ENCODE measurements around the gene TRPC3. TPM values are rescaled to one million over a fixed set of nuclear protein-coding genes. Genes with fewer than 3 reads are reported as not detected.
A peak's percentile ranks its signal among the peaks of the same experiment; 100 is the strongest.

TRPC3 gene
- total RNA-seq (1 to 10 TPM in 1 of 2 donors, under 1 TPM in 1; 0.26 to 1.3 TPM), polyA plus RNA-seq (not detected)
- long read RNA-seq, donor 1: 0 reads
- long read RNA-seq, donor 2, partial matches to known transcripts: 0 of 3 reads
- long read RNA-seq, donor 2, other reads (novel, unspliced or antisense): 3 of 3 reads

DNA sequence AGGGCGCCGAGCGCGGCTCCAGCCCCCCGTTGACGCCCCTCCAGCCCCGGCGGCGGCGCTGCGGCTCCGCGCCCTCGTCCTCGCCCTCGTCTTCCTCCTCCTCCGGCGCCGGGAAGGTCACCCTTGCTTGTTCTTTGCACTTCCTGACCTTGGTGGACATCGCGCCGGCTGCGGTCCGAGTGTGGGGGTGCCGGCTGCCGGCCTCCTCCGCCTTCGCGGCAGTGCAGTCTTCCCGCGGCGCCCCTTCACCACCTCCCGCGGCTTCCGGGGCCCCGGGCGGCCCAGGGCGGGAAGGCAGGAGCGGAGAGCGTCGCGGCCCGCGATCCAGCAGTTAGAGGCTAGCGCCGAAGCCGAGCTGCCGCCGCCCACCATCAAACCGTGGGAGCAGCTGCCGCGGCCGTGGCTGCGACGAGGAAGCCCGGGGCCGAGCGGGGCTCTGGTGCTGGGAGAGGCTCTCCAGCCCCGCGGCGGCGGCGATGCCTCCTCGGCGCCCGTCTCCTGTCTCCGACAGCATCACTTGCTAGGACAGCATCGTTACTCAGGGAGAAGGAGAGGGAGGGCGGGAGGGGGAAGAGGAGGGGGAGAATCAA, at the start of gene TRPC3:
Gene TRPC3 (minus strand): TSS at position 540 of the 590 bp plus-strand sequence. CDS start 380 bp downstream, at position 160.
- Histone ChIP-seq H3K4me1 (ENCODE audit: control insufficient read depth in 1 of 2, insufficient read depth in 2 of 2, low read length in 2 of 2) (no peaks in the 10 kb centered on the region), H3K4me3 (ENCODE audit: low read length in 2 of 2) (peak within 1 kb of the TSS; percentile 69 to 77), H3K27ac (ENCODE audit: low read depth in 1 of 2, low read length in 2 of 2) (no peak within 1 kb of the TSS), H3K36me3 (ENCODE audit: control insufficient read depth in 1 of 2, insufficient read depth in 2 of 2, low read length in 1 of 2) (no peaks in the 10 kb centered on the region), H3K27me3 (ENCODE audit: control insufficient read depth in 1 of 2, insufficient read depth in 2 of 2, low read length in 1 of 2) (peaks cover 0 to 2% of the 10 kb centered on the region in 2 donors), H3K9me3 (ENCODE audit: control insufficient read depth, low read length) (no peaks in the 10 kb centered on the region)
- DNase-seq (peak; percentile 50 to 81), ATAC-seq (ENCODE audit: low FRiP score) (peak; percentile 44)
- 1% methylated on average over 58 to 69 of the region's 69 CpGs for WGBS, 2 donors
- intact Hi-C loops (cut with DNase I): no loop called here

DNA sequence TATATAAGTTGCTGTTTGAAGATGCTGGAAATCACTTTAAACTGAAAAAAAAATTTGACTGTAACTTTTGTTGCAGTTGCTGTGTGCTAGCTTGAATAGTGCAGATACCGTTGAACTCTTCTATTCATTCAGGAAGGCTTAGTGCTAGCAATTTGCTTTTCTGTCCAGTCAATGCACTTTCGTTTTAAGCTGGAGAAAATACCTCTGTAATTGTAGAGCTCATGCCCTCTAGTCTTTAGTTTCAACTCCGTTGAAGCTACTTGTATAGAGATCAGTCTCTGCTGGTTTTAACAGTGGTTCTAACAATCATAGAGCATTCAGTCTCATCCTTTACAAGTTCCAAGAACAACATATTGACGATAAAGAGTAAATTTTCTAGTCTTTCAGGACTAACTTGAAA, 49.0 kb upstream of the TRPC3 start:
- Histone ChIP-seq H3K9me3 (ENCODE audit: control insufficient read depth, low read length) (peaks cover 2% of the 10 kb centered on the region), H3K27ac (ENCODE audit: low read depth in 1 of 2, low read length in 2 of 2) (no peak overlapping the region), H3K36me3 (ENCODE audit: control insufficient read depth in 1 of 2, insufficient read depth in 2 of 2, low read length in 1 of 2) (no peaks in the 10 kb centered on the region), H3K4me1 (ENCODE audit: control insufficient read depth in 1 of 2, insufficient read depth in 2 of 2, low read length in 2 of 2) (peaks cover 0 to 4% of the 10 kb centered on the region in 2 donors), H3K4me3 (ENCODE audit: low read length in 2 of 2) (no peak overlapping the region), H3K27me3 (ENCODE audit: control insufficient read depth in 1 of 2, insufficient read depth in 2 of 2, low read length in 1 of 2) (no peaks in the 10 kb centered on the region)
- DNase-seq (no peak), ATAC-seq (ENCODE audit: low FRiP score) (no peak)
- intact Hi-C loops (cut with DNase I): no loop called here
- WGBS, 2 donors: 38% methylated on average over 4 of the region's 4 CpGs

DNA sequence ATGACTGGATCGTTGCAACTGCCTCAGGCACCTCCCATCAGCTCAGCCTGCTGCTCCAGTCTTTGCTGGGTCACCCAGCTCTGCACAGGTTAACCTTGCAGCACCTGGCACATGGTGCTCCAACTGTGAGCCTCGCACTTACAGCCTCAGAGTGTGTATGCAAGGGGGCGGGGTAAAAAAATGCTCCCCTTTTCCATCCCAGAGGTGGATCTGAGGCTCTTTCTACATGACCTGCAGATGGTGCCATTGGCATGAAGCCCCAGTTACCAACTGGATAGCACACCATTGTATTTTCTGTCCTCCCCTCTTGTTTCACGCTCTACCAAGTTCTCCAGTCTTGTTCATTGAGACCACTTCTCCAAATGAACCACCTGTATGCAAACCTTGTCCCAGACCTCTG, 46.2 kb upstream of the TRPC3 start:
- no peak for DNase-seq
- H3K4me1 ChIP-seq (ENCODE audit: control insufficient read depth in 1 of 2, insufficient read depth in 2 of 2, low read length in 2 of 2): no peaks in the 10 kb centered on the region
- no peaks in the 10 kb centered on the region for H3K36me3 ChIP-seq (ENCODE audit: control insufficient read depth in 1 of 2, insufficient read depth in 2 of 2, low read length in 1 of 2)
- peaks cover 2% of the 10 kb centered on the region for H3K9me3 ChIP-seq (ENCODE audit: control insufficient read depth, low read length)
- no peak for ATAC-seq (ENCODE audit: low FRiP score)
- intact Hi-C loops (cut with DNase I): no loop called here
- no peak overlapping the region for H3K27ac ChIP-seq (ENCODE audit: low read depth in 1 of 2, low read length in 2 of 2)
- WGBS, 2 donors: 73% methylated on average over 4 of the region's 4 CpGs
- H3K27me3 ChIP-seq (ENCODE audit: control insufficient read depth in 1 of 2, insufficient read depth in 2 of 2, low read length in 1 of 2): no peaks in the 10 kb centered on the region
- H3K4me3 ChIP-seq (ENCODE audit: low read length in 2 of 2): no peak overlapping the region

DNA sequence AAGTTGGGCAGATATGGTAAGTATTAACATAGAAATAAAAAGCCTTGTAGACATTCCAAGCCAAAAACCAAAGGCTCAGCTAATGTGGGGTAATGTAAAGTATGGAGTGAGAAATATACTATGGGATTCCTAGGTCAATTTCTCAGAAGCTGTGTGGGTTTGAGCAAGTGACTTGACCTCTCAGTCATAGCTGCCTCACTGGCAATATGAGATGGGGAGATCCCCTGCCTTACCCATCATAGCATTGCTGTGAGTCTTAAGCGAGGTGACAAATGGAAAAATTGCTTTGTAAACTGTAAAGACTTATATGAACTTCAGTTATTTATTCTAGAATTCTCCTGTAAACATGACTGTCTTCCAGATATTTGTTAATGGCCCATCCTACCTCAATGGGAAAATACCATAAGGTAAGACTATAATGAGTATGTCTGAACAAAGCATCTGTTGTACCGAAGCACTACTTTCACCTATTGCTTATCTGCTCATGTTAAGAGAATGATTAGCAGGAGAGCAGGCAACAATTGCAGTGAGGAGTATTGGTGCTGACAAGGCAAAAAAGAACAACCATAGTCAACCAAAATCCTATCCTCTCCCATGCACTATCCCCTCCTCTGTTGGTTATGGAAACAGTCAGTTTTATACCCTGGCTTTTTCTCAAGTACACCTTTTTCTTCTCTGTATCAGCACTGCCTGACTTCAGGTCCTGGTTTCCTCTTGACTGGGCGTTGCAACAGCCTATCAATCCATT, 44.1 kb upstream of the TRPC3 start:
- 81 to 82% methylated on average over 3 of the region's 3 CpGs for WGBS, 2 donors
- no peaks in the 10 kb centered on the region for H3K36me3 ChIP-seq (ENCODE audit: control insufficient read depth in 1 of 2, insufficient read depth in 2 of 2, low read length in 1 of 2)
- intact Hi-C loops (cut with DNase I): no loop called here
- H3K9me3 ChIP-seq (ENCODE audit: control insufficient read depth, low read length): no peaks in the 10 kb centered on the region
- H3K27ac ChIP-seq (ENCODE audit: low read depth in 1 of 2, low read length in 2 of 2): no peak overlapping the region
- no peaks in the 10 kb centered on the region for H3K27me3 ChIP-seq (ENCODE audit: control insufficient read depth in 1 of 2, insufficient read depth in 2 of 2, low read length in 1 of 2)
- DNase-seq (no peak), ATAC-seq (ENCODE audit: low FRiP score) (no peak)
- H3K4me3 ChIP-seq (ENCODE audit: low read length in 2 of 2): no peak overlapping the region
- no peaks in the 10 kb centered on the region for H3K4me1 ChIP-seq (ENCODE audit: control insufficient read depth in 1 of 2, insufficient read depth in 2 of 2, low read length in 2 of 2)

DNA sequence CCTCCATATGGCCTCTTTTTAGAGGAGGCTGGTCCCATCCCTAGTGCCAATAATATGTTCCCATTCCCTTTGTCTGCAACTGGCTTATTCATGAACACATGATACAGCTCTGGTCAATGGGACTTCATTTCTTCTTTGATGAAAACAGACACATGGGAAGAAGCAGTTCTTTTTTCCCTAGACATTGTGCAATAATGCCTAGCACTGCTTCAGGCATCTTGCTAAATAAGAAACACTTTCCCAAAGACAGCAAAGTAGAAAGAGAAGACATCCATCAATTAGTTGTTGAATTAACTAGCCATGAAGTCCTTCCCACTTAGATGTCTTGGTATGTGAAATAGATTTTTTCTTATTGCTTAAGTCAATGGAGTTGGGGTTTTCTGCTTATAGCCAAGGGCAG, 40.1 kb upstream of the TRPC3 start:
- H3K4me1 ChIP-seq (ENCODE audit: control insufficient read depth in 1 of 2, insufficient read depth in 2 of 2, low read length in 2 of 2): no peaks in the 10 kb centered on the region
- H3K27me3 ChIP-seq (ENCODE audit: control insufficient read depth in 1 of 2, insufficient read depth in 2 of 2, low read length in 1 of 2): no peaks in the 10 kb centered on the region
- no peak for ATAC-seq (ENCODE audit: low FRiP score)
- DNase-seq: no peak
- intact Hi-C loops (cut with DNase I): no loop called here
- no peaks in the 10 kb centered on the region for H3K36me3 ChIP-seq (ENCODE audit: control insufficient read depth in 1 of 2, insufficient read depth in 2 of 2, low read length in 1 of 2)
- no peaks in the 10 kb centered on the region for H3K9me3 ChIP-seq (ENCODE audit: control insufficient read depth, low read length)
- H3K27ac ChIP-seq (ENCODE audit: low read depth in 1 of 2, low read length in 2 of 2): no peak overlapping the region
- no peak overlapping the region for H3K4me3 ChIP-seq (ENCODE audit: low read length in 2 of 2)

DNA sequence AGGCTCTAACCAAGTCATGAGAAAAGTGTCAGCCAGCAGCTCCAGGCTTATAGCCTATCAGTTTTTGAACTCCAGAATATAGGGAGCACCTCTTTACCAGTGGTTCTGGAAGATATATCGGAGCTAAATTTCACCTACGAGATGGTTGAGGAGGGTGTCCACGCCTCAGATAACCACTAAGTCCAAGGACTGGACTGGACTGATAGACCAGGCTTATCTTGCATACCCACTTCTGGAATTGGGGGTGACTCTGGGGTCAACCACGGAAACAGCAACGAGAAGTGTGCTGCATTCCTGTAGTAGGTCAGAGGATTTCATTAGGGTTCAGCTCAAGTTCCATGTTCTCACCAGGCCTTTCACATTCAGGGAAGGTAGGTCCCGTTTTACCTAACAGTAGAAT, 38.6 kb upstream of the TRPC3 start:
- ATAC-seq (ENCODE audit: low FRiP score) (no peak), DNase-seq (no peak)
- Histone ChIP-seq H3K27ac (ENCODE audit: low read depth in 1 of 2, low read length in 2 of 2) (no peak overlapping the region), H3K9me3 (ENCODE audit: control insufficient read depth, low read length) (no peaks in the 10 kb centered on the region), H3K36me3 (ENCODE audit: control insufficient read depth in 1 of 2, insufficient read depth in 2 of 2, low read length in 1 of 2) (no peaks in the 10 kb centered on the region), H3K4me3 (ENCODE audit: low read length in 2 of 2) (no peak overlapping the region), H3K27me3 (ENCODE audit: control insufficient read depth in 1 of 2, insufficient read depth in 2 of 2, low read length in 1 of 2) (no peaks in the 10 kb centered on the region), H3K4me1 (ENCODE audit: control insufficient read depth in 1 of 2, insufficient read depth in 2 of 2, low read length in 2 of 2) (no peaks in the 10 kb centered on the region)
- intact Hi-C loops (cut with DNase I): no loop called here
- 79 to 87% methylated on average over 6 of the region's 6 CpGs for WGBS, 2 donors

DNA sequence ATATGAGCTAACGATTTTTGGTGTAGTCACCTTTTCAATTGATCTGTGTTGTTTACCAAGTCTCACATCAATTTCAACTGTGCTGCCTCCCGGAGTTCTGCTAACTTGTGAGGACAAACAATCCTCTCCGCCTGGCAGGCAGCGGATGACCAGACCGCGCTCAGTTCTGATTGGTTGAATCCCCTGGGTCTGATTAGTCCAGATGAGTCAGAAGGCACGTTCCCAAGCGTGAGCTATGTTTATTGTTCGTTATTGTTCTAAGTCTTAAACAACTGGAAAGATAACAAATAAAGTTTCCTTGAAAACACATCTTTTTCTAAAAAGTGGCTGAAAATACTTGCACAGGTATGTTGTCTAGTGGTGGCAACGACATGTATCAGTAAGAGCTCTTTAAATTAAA, 37.9 kb upstream of the TRPC3 start:
- H3K27me3 ChIP-seq (ENCODE audit: control insufficient read depth in 1 of 2, insufficient read depth in 2 of 2, low read length in 1 of 2): no peaks in the 10 kb centered on the region
- no peaks in the 10 kb centered on the region for H3K9me3 ChIP-seq (ENCODE audit: control insufficient read depth, low read length)
- 27 to 32% methylated on average over 10 of the region's 10 CpGs for WGBS, 2 donors
- H3K4me3 ChIP-seq (ENCODE audit: low read length in 2 of 2): no peak overlapping the region
- no peaks in the 10 kb centered on the region for H3K36me3 ChIP-seq (ENCODE audit: control insufficient read depth in 1 of 2, insufficient read depth in 2 of 2, low read length in 1 of 2)
- ATAC-seq (ENCODE audit: low FRiP score) (no peak), DNase-seq (no peak)
- H3K27ac ChIP-seq (ENCODE audit: low read depth in 1 of 2, low read length in 2 of 2): no peak overlapping the region
- H3K4me1 ChIP-seq (ENCODE audit: control insufficient read depth in 1 of 2, insufficient read depth in 2 of 2, low read length in 2 of 2): no peaks in the 10 kb centered on the region
- intact Hi-C loops (cut with DNase I): no loop called here

DNA sequence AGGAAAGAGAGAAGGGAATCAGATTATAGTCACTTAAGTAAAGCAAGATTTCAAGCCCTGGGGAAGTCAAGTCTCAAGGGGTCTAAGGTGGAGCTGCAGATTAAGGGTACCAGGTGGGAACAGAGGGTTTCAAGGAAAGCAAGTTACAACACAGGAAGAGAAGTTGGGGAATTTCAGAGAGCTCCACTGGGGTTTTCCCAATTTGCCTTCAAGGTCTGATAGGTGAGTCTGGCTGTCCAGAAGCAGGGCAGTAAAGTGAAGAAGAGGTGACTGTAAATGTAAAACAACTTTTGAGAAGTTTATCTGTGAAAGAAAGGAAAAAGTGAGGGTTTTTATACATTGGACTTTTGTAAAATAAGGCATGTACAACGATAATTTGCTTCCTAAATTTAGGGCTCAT, 37.1 kb upstream of the TRPC3 start:
- ATAC-seq (ENCODE audit: low FRiP score) (no peak), DNase-seq (no peak)
- no peaks in the 10 kb centered on the region for H3K27me3 ChIP-seq (ENCODE audit: control insufficient read depth in 1 of 2, insufficient read depth in 2 of 2, low read length in 1 of 2)
- 76 to 83% methylated on average over 1 of the region's 1 CpG for WGBS, 2 donors
- intact Hi-C loops (cut with DNase I): no loop called here
- no peak overlapping the region for H3K27ac ChIP-seq (ENCODE audit: low read depth in 1 of 2, low read length in 2 of 2)
- H3K36me3 ChIP-seq (ENCODE audit: control insufficient read depth in 1 of 2, insufficient read depth in 2 of 2, low read length in 1 of 2): no peaks in the 10 kb centered on the region
- H3K4me3 ChIP-seq (ENCODE audit: low read length in 2 of 2): no peak overlapping the region
- H3K4me1 ChIP-seq (ENCODE audit: control insufficient read depth in 1 of 2, insufficient read depth in 2 of 2, low read length in 2 of 2): no peaks in the 10 kb centered on the region
- H3K9me3 ChIP-seq (ENCODE audit: control insufficient read depth, low read length): no peaks in the 10 kb centered on the region

DNA sequence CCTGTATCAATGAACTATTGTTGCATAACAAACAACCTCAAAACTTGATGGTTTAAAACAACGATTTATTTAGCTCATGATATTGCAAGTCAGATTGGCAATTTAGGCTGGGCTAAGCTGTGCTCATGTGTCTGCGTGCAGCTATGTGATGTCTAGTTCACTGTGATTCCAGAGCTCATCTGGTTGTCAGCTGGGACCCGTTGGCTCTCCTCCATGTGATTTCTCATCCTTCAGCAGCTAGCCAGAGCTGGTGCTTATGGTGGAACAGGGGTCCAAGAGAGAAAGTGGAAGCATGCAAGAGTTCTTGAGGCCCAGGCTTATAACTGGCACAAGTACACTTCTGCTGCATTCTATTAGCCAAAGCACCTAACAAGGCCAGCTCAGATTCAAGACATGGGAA, 28.8 kb upstream of the TRPC3 start:
- Histone ChIP-seq H3K4me3 (ENCODE audit: low read length in 2 of 2) (no peak overlapping the region), H3K4me1 (ENCODE audit: control insufficient read depth in 1 of 2, insufficient read depth in 2 of 2, low read length in 2 of 2) (no peaks in the 10 kb centered on the region), H3K27me3 (ENCODE audit: control insufficient read depth in 1 of 2, insufficient read depth in 2 of 2, low read length in 1 of 2) (no peaks in the 10 kb centered on the region), H3K9me3 (ENCODE audit: control insufficient read depth, low read length) (no peaks in the 10 kb centered on the region), H3K27ac (ENCODE audit: low read depth in 1 of 2, low read length in 2 of 2) (no peak overlapping the region), H3K36me3 (ENCODE audit: control insufficient read depth in 1 of 2, insufficient read depth in 2 of 2, low read length in 1 of 2) (no peaks in the 10 kb centered on the region)
- 74 to 82% methylated on average over 3 of the region's 3 CpGs for WGBS, 2 donors
- intact Hi-C loops (cut with DNase I): no loop called here
- ATAC-seq (ENCODE audit: low FRiP score) (no peak), DNase-seq (no peak)

Data from aorta (tissue), 5 donors.